ENCODE measurements around the gene MLLT10. TPM values are rescaled to one million over a fixed set of nuclear protein-coding genes. Genes with fewer than 3 reads are reported as not detected.

MLLT10 gene
- total RNA-seq, 1 experiment from 2014 or later = 72.3 TPM

DNA sequence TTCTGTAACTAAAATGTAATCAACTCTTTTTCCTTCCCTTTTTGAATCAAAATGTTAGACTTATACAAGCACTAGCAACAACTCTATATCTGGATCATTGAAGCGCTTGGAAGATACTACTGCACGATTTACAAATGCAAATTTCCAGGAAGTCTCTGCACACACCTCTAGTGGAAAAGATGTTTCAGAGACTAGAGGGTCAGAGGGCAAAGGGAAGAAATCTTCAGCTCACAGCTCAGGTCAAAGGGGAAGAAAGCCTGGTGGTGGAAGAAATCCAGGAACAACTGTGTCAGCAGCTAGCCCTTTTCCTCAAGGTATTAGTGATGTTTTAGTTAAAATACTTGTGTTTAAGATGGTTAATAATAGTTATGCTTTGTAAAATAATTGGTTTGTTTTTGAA is 136.4 kb downstream of the MLLT10 start:
- Mint-ChIP-seq H3K36me3 (ENCODE audit: insufficient read depth in 1 of 3, low read depth in 3 of 3) (peaks cover 0 to 14% (median 5%) of the 10 kb centered on the region in 3 experiments; a peak in 4 of 7 replicates), H3K4me1 (peaks cover 14 to 28% of the 10 kb centered on the region in 2 experiments)
- H4K20me1 ChIP-seq (ENCODE audit: control insufficient read depth, insufficient read depth, insufficient read length) = no peaks in the 10 kb centered on the region

More for the DNA sequence above, 136.4 kb downstream of the MLLT10 start:
- Histone ChIP-seq H3K79me1 (ENCODE audit: insufficient read depth, low read depth, low read length, poor library complexity, severe bottlenecking) (peaks cover 7% of the 10 kb centered on the region), H3K4me1 (ENCODE audit: insufficient read depth, low read length) (no peaks in the 10 kb centered on the region), H4K91ac (ENCODE audit: insufficient read length, low read depth, low read length) (no peak overlapping the region), H3K56ac (ENCODE audit: insufficient read length, low read depth, low read length) (no peak overlapping the region), H2AFZ (ENCODE audit: low read length) (no peak overlapping the region), H3K18ac (ENCODE audit: insufficient read length, low read depth, low read length) (no peak overlapping the region), H2BK120ac (ENCODE audit: low read depth, low read length, poor library complexity, severe bottlenecking) (no peak overlapping the region), H3K4me2 (ENCODE audit: insufficient read depth, insufficient read length, low read length) (no peak overlapping the region), H2BK5ac (ENCODE audit: insufficient read length, low read length) (no peak overlapping the region), H2AK5ac (ENCODE audit: insufficient read length, low read length) (no peak overlapping the region), H3K4ac (ENCODE audit: low read depth, low read length) (no peak overlapping the region), H2BK15ac (ENCODE audit: low read depth, low read length) (no peak overlapping the region), H4K5ac (ENCODE audit: insufficient read length, low read depth, low read length) (no peak overlapping the region), H3T11ph (ENCODE audit: low read length) (no peak overlapping the region), H3K23ac (ENCODE audit: insufficient read length, low read depth, low read length) (no peak overlapping the region), H4K8ac (replicated peaks; ENCODE audit: insufficient read length, low read depth, low read length) (no peak overlapping the region), H2BK12ac (ENCODE audit: insufficient read length, low read depth, low read length) (no peak overlapping the region), H3K79me2 (ENCODE audit: insufficient read depth, low read length) (no peaks in the 10 kb centered on the region), H3K27me3 (ENCODE audit: insufficient read depth, low read length) (no peaks in the 10 kb centered on the region), H3K14ac (ENCODE audit: insufficient read depth, low read length) (no peak overlapping the region), H3K9ac (ENCODE audit: extremely low read depth, insufficient read length, low read length) (no peak overlapping the region), H3K27ac (ENCODE audit: insufficient read length, low read depth, low read length) (no peak overlapping the region), H2BK20ac (ENCODE audit: low read depth, low read length, poor library complexity, severe bottlenecking) (no peak overlapping the region), H3K23me2 (ENCODE audit: insufficient read length, low read depth, low read length, poor library complexity, severe bottlenecking) (no peaks in the 10 kb centered on the region), H3K9me3 (ENCODE audit: control insufficient read depth, low read depth, low read length) (no peaks in the 10 kb centered on the region)
- Mint-ChIP-seq H3K4me3 (no peak overlapping the region), H3K27ac (peak overlapping the region in 2 of 3 experiments; percentile 2 to 62; a peak in 4 of 7 replicates), H3K9me3 (no peaks in the 10 kb centered on the region), H3K27me3 (ENCODE audit: low read depth) (no peaks in the 10 kb centered on the region)
- TF ChIP-seq, protein P1, sequence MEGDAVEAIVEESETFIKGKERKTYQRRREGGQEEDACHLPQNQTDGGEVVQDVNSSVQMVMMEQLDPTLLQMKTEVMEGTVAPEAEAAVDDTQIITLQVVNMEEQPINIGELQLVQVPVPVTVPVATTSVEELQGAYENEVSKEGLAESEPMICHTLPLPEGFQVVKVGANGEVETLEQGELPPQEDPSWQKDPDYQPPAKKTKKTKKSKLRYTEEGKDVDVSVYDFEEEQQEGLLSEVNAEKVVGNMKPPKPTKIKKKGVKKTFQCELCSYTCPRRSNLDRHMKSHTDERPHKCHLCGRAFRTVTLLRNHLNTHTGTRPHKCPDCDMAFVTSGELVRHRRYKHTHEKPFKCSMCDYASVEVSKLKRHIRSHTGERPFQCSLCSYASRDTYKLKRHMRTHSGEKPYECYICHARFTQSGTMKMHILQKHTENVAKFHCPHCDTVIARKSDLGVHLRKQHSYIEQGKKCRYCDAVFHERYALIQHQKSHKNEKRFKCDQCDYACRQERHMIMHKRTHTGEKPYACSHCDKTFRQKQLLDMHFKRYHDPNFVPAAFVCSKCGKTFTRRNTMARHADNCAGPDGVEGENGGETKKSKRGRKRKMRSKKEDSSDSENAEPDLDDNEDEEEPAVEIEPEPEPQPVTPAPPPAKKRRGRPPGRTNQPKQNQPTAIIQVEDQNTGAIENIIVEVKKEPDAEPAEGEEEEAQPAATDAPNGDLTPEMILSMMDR (conservative IDR thresholded peaks at IDR 0.05) = no peak
- WGBS (ENCODE audit: extremely low coverage, insufficient read length, low lambda C conversion rate) = no CpG with 5 or more reads among the region's 2 CpGs
- DNase-seq = no peak
